A204.1 (cell line): ENCODE measurements around the gene HMGCLL1.

ENCODE experiments used
- FAIRE-seq: peaks from 2 replicates; lab custom pipeline; 2012; peaks lifted over from hg19 to GRCh38; lab: Jason Lieb, UNC

The HMGCLL1 gene

GRCh38 chr6:55578537-55579363, at the start of gene HMGCLL1:
Gene HMGCLL1, minus strand, starts transcription at chr6:55579192. Its CDS starts 137 bp downstream, at chr6:55579055.
- FAIRE-seq = no peak

GRCh38 chr6:55621993-55622392, 43.0 kb upstream of the HMGCLL1 start:
- no peak for FAIRE-seq

- FAIRE-seq = no peak
These were observed 42.3 kb upstream of the HMGCLL1 start for GRCh38 chr6:55621244-55621643.

GRCh38 chr6:55617272-55617671, 38.3 kb upstream of the HMGCLL1 start:
- no peak for FAIRE-seq

- FAIRE-seq = no peak
These were observed 25.0 kb upstream of the HMGCLL1 start for GRCh38 chr6:55604021-55604420.

- FAIRE-seq = no peak
These were observed 22.1 kb upstream of the HMGCLL1 start for GRCh38 chr6:55601120-55601519.

- no peak for FAIRE-seq
These were observed 15.4 kb upstream of the HMGCLL1 start for GRCh38 chr6:55594442-55594841.

- FAIRE-seq = no peak
These were observed 5.8 kb upstream of the HMGCLL1 start for GRCh38 chr6:55584654-55585354.

- no peak for FAIRE-seq
These were observed 2.2 kb downstream of the HMGCLL1 start for GRCh38 chr6:55576811-55577210.

GRCh38 chr6:55574556-55574955, 4.4 kb downstream of the HMGCLL1 start:
- FAIRE-seq = no peak

- FAIRE-seq = no peak
These were observed 9.4 kb downstream of the HMGCLL1 start for GRCh38 chr6:55569638-55570037.

- no peak for FAIRE-seq
These were observed 10.1 kb downstream of the HMGCLL1 start for GRCh38 chr6:55568808-55569439.

- no peak for FAIRE-seq
These were observed 11.4 kb downstream of the HMGCLL1 start for GRCh38 chr6:55567558-55567957.

GRCh38 chr6:55566036-55566710, 12.8 kb downstream of the HMGCLL1 start:
- no peak for FAIRE-seq

- FAIRE-seq = no peak
These were observed 16.7 kb downstream of the HMGCLL1 start for GRCh38 chr6:55562318-55562717.

GRCh38 chr6:55560290-55560885, 18.6 kb downstream of the HMGCLL1 start:
- no peak for FAIRE-seq

- no peak for FAIRE-seq
These were observed 21.8 kb downstream of the HMGCLL1 start for GRCh38 chr6:55557146-55557545.

- FAIRE-seq = no peak
These were observed 33.2 kb downstream of the HMGCLL1 start for GRCh38 chr6:55545791-55546190.

GRCh38 chr6:55543633-55544309, 35.2 kb downstream of the HMGCLL1 start:
- FAIRE-seq = no peak

GRCh38 chr6:55541024-55541423, 38.0 kb downstream of the HMGCLL1 start:
- no peak for FAIRE-seq

GRCh38 chr6:55536391-55536956, 42.5 kb downstream of the HMGCLL1 start:
- no peak for FAIRE-seq
